Measurements from ENCODE around the gene ZNF582. TPM values are rescaled to one million over a fixed set of nuclear protein-coding genes. Genes with fewer than 3 reads are reported as not detected.

The ZNF582 gene
- total RNA-seq, 4 donors from 2014 or later = 4.2 to 7.9 (median 4.9) TPM

DNA sequence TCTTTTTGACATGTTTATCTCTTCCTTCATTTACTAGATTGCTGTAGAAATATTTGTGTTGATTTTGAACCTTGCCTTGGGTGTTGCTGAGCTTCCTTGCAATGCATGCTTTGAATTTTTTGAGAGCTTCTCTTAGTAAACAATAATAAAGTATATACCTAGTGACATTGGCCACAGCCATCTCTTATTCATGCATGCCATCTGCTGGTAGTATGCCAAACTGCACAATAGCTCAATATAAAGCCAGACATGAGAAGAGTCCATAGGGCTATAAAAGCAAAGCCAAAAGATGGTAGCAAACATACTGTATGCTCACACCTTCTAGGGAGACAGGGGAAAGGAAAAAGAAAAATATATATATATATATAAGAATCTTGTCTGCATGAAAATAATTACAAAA is 59.8 kb downstream of the ZNF582 start:
- DNase-seq (ENCODE audit: low spot score) (no peak), ATAC-seq (ENCODE audit: low FRiP score) (no peak)
- TF ChIP-seq, protein P1, sequence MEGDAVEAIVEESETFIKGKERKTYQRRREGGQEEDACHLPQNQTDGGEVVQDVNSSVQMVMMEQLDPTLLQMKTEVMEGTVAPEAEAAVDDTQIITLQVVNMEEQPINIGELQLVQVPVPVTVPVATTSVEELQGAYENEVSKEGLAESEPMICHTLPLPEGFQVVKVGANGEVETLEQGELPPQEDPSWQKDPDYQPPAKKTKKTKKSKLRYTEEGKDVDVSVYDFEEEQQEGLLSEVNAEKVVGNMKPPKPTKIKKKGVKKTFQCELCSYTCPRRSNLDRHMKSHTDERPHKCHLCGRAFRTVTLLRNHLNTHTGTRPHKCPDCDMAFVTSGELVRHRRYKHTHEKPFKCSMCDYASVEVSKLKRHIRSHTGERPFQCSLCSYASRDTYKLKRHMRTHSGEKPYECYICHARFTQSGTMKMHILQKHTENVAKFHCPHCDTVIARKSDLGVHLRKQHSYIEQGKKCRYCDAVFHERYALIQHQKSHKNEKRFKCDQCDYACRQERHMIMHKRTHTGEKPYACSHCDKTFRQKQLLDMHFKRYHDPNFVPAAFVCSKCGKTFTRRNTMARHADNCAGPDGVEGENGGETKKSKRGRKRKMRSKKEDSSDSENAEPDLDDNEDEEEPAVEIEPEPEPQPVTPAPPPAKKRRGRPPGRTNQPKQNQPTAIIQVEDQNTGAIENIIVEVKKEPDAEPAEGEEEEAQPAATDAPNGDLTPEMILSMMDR (IDR thresholded peaks at IDR 0.05) = no peak

Other genes with a start within 250 kb of the ZNF582 start
- gene GALP, start 217.5 kb downstream of the ZNF582 start, total RNA-seq = not detected
- not detected for gene ZSCAN5B, start 195.8 kb downstream of the ZNF582 start, total RNA-seq
- gene ZSCAN5C, start 191.3 kb downstream of the ZNF582 start, total RNA-seq = not detected
- not detected for gene EDDM13, start 120.8 kb downstream of the ZNF582 start, total RNA-seq
- 10 to 100 TPM in 1 of 4 donors, 1 to 10 TPM in 3; 5.9 to 10.3 (median 8.2) TPM for gene ZSCAN5A, start 78.7 kb downstream of the ZNF582 start, total RNA-seq
- 10 to 100 TPM in 2 of 4 donors, 1 to 10 TPM in 2; 3.2 to 12.0 (median 7.6) TPM for gene ZNF583, start 10.8 kb upstream of the ZNF582 start, total RNA-seq
- 1 to 10 TPM; 2.4 to 6.8 (median 3.6) TPM for gene ZNF667, start 83.8 kb upstream of the ZNF582 start, total RNA-seq
- gene ZNF471, start 114.3 kb upstream of the ZNF582 start, total RNA-seq = 1 to 10 TPM; 1.9 to 6.0 (median 5.2) TPM
- 1 to 10 TPM; 4.9 to 9.2 (median 7.4) TPM for gene ZFP28, start 145.4 kb upstream of the ZNF582 start, total RNA-seq
- gene ZNF470, start 173.9 kb upstream of the ZNF582 start, total RNA-seq = 1 to 10 TPM; 2.0 to 3.0 (median 2.5) TPM
- 10 to 100 TPM in 2 of 4 donors, 1 to 10 TPM in 2; 5.8 to 11.2 (median 9.6) TPM for gene ZNF71, start 201.8 kb upstream of the ZNF582 start, total RNA-seq
- under 1 TPM in 2 of 4 donors, not detected in 2; 0.37 to 0.48 TPM for gene SMIM17, start 249.6 kb upstream of the ZNF582 start, total RNA-seq